HEK293 (cell line): ENCODE results near the gene ZNF536.

Experiments
- CTCF ChIA-PET: fragments of 350-600 bp; formaldehyde crosslinking; extraction: SDS; loops from one replicate; lab custom pipeline; 2021; ENCODE audit warnings: antibody characterized with exemption; lab: Yijun Ruan, JAX
- POLR2A ChIA-PET: fragments of 300-600 bp; formaldehyde crosslinking; extraction: SDS; loops from one replicate; lab custom pipeline; 2020; ENCODE audit warnings: antibody characterized with exemption, inconsistent platforms; lab: Yijun Ruan, JAX
- H3K27ac ChIP-seq: fragments of 200-500 bp; sonication (Bioruptor generic); 2 replicates; pipeline ENCODE4 v1.5.1; 2014; ENCODE audit warnings: low read depth, low read length, control low read depth, inconsistent platforms; ENCODE audit errors: extremely low read depth
- H3K36me3 ChIP-seq, 2 experiments: fragments of 200-500 bp in 1 of 2; sonication (Bioruptor generic) in 1 of 2; 1 replicate in 1 of 2; 2 replicates in 1 of 2; pipeline ENCODE4 v1.5.1; 2014 to 2017; ENCODE audit warnings: inconsistent platforms in 2 of 2, low read length in 2 of 2; ENCODE audit not compliant: control insufficient read depth in 2 of 2, insufficient read depth in 1 of 2
- H3K4me1 ChIP-seq: fragments of 200-500 bp; sonication (Bioruptor generic); 2 replicates; pipeline ENCODE4 v1.5.1; 2014; ENCODE audit warnings: mild to moderate bottlenecking, low read length, inconsistent platforms; ENCODE audit not compliant: control insufficient read depth, insufficient read depth
- H3K4me3 ChIP-seq: 2 replicates; pipeline ENCODE4 v1.5.1; 2011; ENCODE audit warnings: low read depth, mild to moderate bottlenecking, control low read depth, low read length, moderate library complexity
- H3K9me3 ChIP-seq: fragments of 200-500 bp; sonication (Bioruptor generic); 2 replicates; pipeline ENCODE4 v1.5.1; 2014; ENCODE audit warnings: low read depth, low read length, inconsistent platforms; ENCODE audit not compliant: control insufficient read depth, insufficient read depth
- ATF2 ChIP-seq: fragments of 450-650 bp; formaldehyde crosslinking; IDR thresholded peaks from 2 replicates; pipeline ENCODE4 v1.5.1; 2016; ENCODE audit warnings: missing biosample characterization, missing genetic modification characterization, low read depth
- HOXA7 ChIP-seq: sonication (generic); formaldehyde crosslinking; IDR thresholded peaks from 2 replicates; pipeline ENCODE4 v1.8.1; 2022; ENCODE audit warnings: missing genetic modification reagents, borderline replicate concordance
- PBX3 ChIP-seq: sonication (generic); formaldehyde crosslinking; IDR thresholded peaks from 2 replicates; pipeline ENCODE4 v1.8.1; 2022; ENCODE audit warnings: mild to moderate bottlenecking, moderate library complexity, missing genetic modification reagents
- SCRT1 ChIP-seq: fragments of 450-650 bp; formaldehyde crosslinking; IDR thresholded peaks from 2 replicates; pipeline ENCODE4 v1.5.1; 2016; ENCODE audit warnings: missing biosample characterization, missing genetic modification characterization, borderline replicate concordance
- SP7 ChIP-seq: fragments of 450-650 bp; formaldehyde crosslinking; IDR thresholded peaks from 2 replicates; pipeline ENCODE4 v1.5.1; 2016; ENCODE audit warnings: missing biosample characterization, missing genetic modification characterization
- ZBTB7A ChIP-seq: fragments of 450-650 bp; formaldehyde crosslinking; IDR thresholded peaks from 2 replicates; pipeline ENCODE4 v1.5.1; 2016; ENCODE audit warnings: low read depth, missing biosample characterization, missing genetic modification characterization
- ZNF121 ChIP-seq: fragments of 450-650 bp; formaldehyde crosslinking; IDR thresholded peaks from 2 replicates; pipeline ENCODE4 v1.5.1; 2016; ENCODE audit warnings: missing biosample characterization, missing genetic modification characterization
- ZNF174 ChIP-seq: fragments of 450-650 bp; formaldehyde crosslinking; IDR thresholded peaks from 2 replicates; pipeline ENCODE4 v1.5.0; 2017; ENCODE audit warnings: missing biosample characterization, mild to moderate bottlenecking, missing genetic modification characterization
- ZNF350 ChIP-seq: fragments of 450-650 bp; formaldehyde crosslinking; IDR thresholded peaks from 2 replicates; pipeline ENCODE4 v1.5.0; 2017; ENCODE audit warnings: missing biosample characterization, mild to moderate bottlenecking, missing genetic modification characterization
- ZNF391 ChIP-seq: fragments of 450-650 bp; formaldehyde crosslinking; IDR thresholded peaks from 2 replicates; pipeline ENCODE4 v1.5.1; 2016; ENCODE audit warnings: low read depth, missing biosample characterization, missing genetic modification characterization, borderline replicate concordance
- ZNF416 ChIP-seq: fragments of 450-650 bp; formaldehyde crosslinking; IDR thresholded peaks from 2 replicates; pipeline ENCODE4 v1.5.1; 2016; ENCODE audit warnings: missing biosample characterization, missing genetic modification characterization
- ZNF530 ChIP-seq: fragments of 450-650 bp; formaldehyde crosslinking; IDR thresholded peaks from 2 replicates; pipeline ENCODE4 v1.5.1; 2016; ENCODE audit warnings: low read depth, missing biosample characterization, missing genetic modification characterization
- ZNF549 ChIP-seq: fragments of 450-650 bp; IDR thresholded peaks from 2 replicates; pipeline ENCODE4 v1.5.1; 2018; ENCODE audit warnings: missing biosample characterization, missing genetic modification characterization, mild to moderate bottlenecking, inconsistent platforms, moderate library complexity
- ZNF585B ChIP-seq: fragments of 450-650 bp; formaldehyde crosslinking; IDR thresholded peaks from 2 replicates; pipeline ENCODE4 v1.5.1; 2016; ENCODE audit warnings: missing biosample characterization, missing genetic modification characterization
- ZNF626 ChIP-seq: fragments of 450-650 bp; sonication (Bioruptor Pico); formaldehyde crosslinking; IDR thresholded peaks from 2 replicates; pipeline ENCODE4 v1.5.1; 2018; ENCODE audit warnings: missing biosample characterization, missing genetic modification characterization, inconsistent platforms
- ZNF660 ChIP-seq: fragments of 450-650 bp; IDR thresholded peaks from 2 replicates; pipeline ENCODE4 v1.5.1; 2018; ENCODE audit warnings: missing biosample characterization, mild to moderate bottlenecking, missing genetic modification characterization
- ZNF701 ChIP-seq: fragments of 450-650 bp; formaldehyde crosslinking; IDR thresholded peaks from 2 replicates; pipeline ENCODE4 v1.5.1; 2016; ENCODE audit warnings: missing biosample characterization, missing genetic modification characterization
- ZNF843 ChIP-seq: fragments of 450-650 bp; formaldehyde crosslinking; IDR thresholded peaks from 2 replicates; pipeline ENCODE4 v1.5.1; 2016; ENCODE audit warnings: missing biosample characterization, missing genetic modification characterization
- ZSCAN18 ChIP-seq: fragments of 450-650 bp; formaldehyde crosslinking; IDR thresholded peaks from 2 replicates; pipeline ENCODE4 v1.5.1; 2016; ENCODE audit warnings: missing biosample characterization, missing genetic modification characterization
- TF ChIP-seq, protein P1 (sequence below): fragments of 450-650 bp; formaldehyde crosslinking; IDR thresholded peaks from 2 replicates; pipeline ENCODE4 v1.5.1; 2016; ENCODE audit warnings: missing biosample characterization, missing genetic modification characterization
- TF ChIP-seq, protein P2 (sequence below): fragments of 450-650 bp; formaldehyde crosslinking; IDR thresholded peaks from 2 replicates; pipeline ENCODE4 v1.5.1; 2017; ENCODE audit warnings: missing biosample characterization, missing genetic modification characterization
- TF ChIP-seq, protein P3 (sequence below): fragments of 450-650 bp; formaldehyde crosslinking; IDR thresholded peaks from 2 replicates; pipeline ENCODE4 v1.5.1; 2017; ENCODE audit warnings: missing biosample characterization, missing genetic modification characterization
- TF ChIP-seq, protein P4 (sequence below): fragments of 450-650 bp; formaldehyde crosslinking; IDR thresholded peaks from 2 replicates; pipeline ENCODE4 v1.5.1; 2016; ENCODE audit warnings: missing biosample characterization, missing genetic modification characterization

ZNF536 gene

DNA sequence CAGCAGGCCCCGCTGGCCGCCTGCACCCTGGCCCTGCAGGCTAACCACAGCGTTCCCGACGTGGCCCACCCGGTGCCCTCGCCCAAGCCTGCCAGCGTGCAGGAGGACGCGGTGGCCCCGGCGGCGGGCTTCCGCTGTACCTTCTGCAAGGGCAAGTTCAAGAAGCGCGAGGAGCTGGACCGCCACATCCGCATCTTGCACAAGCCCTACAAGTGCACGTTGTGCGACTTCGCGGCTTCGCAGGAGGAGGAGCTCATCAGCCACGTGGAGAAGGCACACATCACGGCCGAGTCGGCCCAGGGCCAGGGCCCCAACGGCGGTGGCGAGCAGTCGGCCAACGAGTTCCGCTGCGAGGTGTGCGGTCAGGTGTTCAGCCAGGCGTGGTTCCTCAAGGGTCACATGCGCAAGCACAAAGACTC, 72.1 kb downstream of the ZNF536 start (continued):
- TF ChIP-seq, protein P1, sequence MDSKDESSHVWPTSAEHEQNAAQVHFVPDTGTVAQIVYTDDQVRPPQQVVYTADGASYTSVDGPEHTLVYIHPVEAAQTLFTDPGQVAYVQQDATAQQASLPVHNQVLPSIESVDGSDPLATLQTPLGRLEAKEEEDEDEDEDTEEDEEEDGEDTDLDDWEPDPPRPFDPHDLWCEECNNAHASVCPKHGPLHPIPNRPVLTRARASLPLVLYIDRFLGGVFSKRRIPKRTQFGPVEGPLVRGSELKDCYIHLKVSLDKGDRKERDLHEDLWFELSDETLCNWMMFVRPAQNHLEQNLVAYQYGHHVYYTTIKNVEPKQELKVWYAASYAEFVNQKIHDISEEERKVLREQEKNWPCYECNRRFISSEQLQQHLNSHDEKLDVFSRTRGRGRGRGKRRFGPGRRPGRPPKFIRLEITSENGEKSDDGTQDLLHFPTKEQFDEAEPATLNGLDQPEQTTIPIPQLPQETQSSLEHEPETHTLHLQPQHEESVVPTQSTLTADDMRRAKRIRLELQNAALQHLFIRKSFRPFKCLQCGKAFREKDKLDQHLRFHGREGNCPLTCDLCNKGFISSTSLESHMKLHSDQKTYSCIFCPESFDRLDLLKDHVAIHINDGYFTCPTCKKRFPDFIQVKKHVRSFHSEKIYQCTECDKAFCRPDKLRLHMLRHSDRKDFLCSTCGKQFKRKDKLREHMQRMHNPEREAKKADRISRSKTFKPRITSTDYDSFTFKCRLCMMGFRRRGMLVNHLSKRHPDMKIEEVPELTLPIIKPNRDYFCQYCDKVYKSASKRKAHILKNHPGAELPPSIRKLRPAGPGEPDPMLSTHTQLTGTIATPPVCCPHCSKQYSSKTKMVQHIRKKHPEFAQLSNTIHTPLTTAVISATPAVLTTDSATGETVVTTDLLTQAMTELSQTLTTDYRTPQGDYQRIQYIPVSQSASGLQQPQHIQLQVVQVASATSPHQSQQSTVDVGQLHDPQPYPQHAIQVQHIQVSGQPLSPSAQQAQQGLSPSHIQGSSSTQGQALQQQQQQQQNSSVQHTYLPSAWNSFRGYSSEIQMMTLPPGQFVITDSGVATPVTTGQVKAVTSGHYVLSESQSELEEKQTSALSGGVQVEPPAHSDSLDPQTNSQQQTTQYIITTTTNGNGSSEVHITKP = no peak
- TF ChIP-seq ZNF530 (tag by site-specific recombination) (no peak), ZNF549 (tag by site-specific recombination) (no peak), ZBTB7A (tag by site-specific recombination) (no peak), ZNF350 (tag by site-specific recombination) (no peak), PBX3 (no peak), ZNF174 (no peak), HOXA7 (no peak), ZNF626 (no peak), ATF2 (tag by site-specific recombination) (no peak), ZSCAN18 (tag by site-specific recombination) (no peak), ZNF391 (tag by site-specific recombination) (no peak)

- Histone ChIP-seq H3K27ac (no peak overlapping the region), H3K4me3 (no peak overlapping the region), H3K9me3 (no peaks in the 10 kb centered on the region), H3K36me3 (peaks cover 5 to 23% of the 10 kb centered on the region in 2 experiments; a peak in 2 of 3 replicates), H3K4me1 (peaks cover 19% of the 10 kb centered on the region)
- ChIA-PET CTCF (interaction anchor here (0.6 kb wide), 1 partner anchor 98 kb away, joined by 3 read pairs; no protein-coding TSS in a partner anchor), POLR2A (no interaction called here)
- TF ChIP-seq ZNF701 (tag by site-specific recombination) (no peak), ZNF585B (no peak), SP7 (tag by site-specific recombination) (no peak), ZNF416 (tag by site-specific recombination) (no peak), SCRT1 (tag by site-specific recombination) (no peak), ZNF843 (tag by site-specific recombination) (no peak), ZNF530 (tag by site-specific recombination) (no peak), ZNF121 (tag by site-specific recombination) (no peak), ZNF660 (tag by site-specific recombination) (no peak)
- TF ChIP-seq, protein P2, sequence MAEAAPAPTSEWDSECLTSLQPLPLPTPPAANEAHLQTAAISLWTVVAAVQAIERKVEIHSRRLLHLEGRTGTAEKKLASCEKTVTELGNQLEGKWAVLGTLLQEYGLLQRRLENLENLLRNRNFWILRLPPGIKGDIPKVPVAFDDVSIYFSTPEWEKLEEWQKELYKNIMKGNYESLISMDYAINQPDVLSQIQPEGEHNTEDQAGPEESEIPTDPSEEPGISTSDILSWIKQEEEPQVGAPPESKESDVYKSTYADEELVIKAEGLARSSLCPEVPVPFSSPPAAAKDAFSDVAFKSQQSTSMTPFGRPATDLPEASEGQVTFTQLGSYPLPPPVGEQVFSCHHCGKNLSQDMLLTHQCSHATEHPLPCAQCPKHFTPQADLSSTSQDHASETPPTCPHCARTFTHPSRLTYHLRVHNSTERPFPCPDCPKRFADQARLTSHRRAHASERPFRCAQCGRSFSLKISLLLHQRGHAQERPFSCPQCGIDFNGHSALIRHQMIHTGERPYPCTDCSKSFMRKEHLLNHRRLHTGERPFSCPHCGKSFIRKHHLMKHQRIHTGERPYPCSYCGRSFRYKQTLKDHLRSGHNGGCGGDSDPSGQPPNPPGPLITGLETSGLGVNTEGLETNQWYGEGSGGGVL (tag by site-specific recombination) = no peak
- TF ChIP-seq, protein P3, sequence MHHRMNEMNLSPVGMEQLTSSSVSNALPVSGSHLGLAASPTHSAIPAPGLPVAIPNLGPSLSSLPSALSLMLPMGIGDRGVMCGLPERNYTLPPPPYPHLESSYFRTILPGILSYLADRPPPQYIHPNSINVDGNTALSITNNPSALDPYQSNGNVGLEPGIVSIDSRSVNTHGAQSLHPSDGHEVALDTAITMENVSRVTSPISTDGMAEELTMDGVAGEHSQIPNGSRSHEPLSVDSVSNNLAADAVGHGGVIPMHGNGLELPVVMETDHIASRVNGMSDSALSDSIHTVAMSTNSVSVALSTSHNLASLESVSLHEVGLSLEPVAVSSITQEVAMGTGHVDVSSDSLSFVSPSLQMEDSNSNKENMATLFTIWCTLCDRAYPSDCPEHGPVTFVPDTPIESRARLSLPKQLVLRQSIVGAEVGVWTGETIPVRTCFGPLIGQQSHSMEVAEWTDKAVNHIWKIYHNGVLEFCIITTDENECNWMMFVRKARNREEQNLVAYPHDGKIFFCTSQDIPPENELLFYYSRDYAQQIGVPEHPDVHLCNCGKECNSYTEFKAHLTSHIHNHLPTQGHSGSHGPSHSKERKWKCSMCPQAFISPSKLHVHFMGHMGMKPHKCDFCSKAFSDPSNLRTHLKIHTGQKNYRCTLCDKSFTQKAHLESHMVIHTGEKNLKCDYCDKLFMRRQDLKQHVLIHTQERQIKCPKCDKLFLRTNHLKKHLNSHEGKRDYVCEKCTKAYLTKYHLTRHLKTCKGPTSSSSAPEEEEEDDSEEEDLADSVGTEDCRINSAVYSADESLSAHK (tag by site-specific recombination) = no peak
- TF ChIP-seq, protein P4, sequence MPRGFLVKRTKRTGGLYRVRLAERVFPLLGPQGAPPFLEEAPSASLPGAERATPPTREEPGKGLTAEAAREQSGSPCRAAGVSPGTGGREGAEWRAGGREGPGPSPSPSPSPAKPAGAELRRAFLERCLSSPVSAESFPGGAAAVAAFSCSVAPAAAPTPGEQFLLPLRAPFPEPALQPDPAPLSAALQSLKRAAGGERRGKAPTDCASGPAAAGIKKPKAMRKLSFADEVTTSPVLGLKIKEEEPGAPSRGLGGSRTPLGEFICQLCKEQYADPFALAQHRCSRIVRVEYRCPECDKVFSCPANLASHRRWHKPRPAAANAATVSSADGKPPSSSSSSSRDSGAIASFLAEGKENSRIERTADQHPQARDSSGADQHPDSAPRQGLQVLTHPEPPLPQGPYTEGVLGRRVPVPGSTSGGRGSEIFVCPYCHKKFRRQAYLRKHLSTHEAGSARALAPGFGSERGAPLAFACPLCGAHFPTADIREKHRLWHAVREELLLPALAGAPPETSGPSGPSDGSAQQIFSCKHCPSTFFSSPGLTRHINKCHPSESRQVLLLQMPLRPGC (tag by site-specific recombination) = no peak
These were observed 72.6 kb downstream of the ZNF536 start for GRCh38 chr19:30444686-30445232.
